ENCODE data around the gene DICER1. TPM values are rescaled to one million over a fixed set of nuclear protein-coding genes. Genes with fewer than 3 reads are reported as not detected.
"Not testable (repeated sequence)": the region's sequence is repeated elsewhere in the genome, so short reads cannot be mapped to it uniquely, and the experiment has no call there.

The DICER1 gene
- polyA plus RNA-seq (2013, experiment 1 of 2) = 75.9 TPM
- 77.6 TPM for polyA plus RNA-seq (2013, experiment 2 of 2)

GRCh38 chr14:95157327-95158189 is at the start of gene DICER1:
Gene DICER1 (minus strand): TSS chr14:95157529. CDS start chr14:95133458, 24,071 bp downstream.
- H3K36me3 ChIP-seq (replicated peaks in 1 of 2; ENCODE audit: control insufficient read depth in 2 of 2, insufficient read depth in 2 of 2, low read length in 2 of 2) = peaks cover 2 to 12% of the 10 kb centered on the region in 2 donors
- H2BK120ac ChIP-seq (ENCODE audit: low read depth, low read length) = no peak within 1 kb of the TSS
- H3K27me3 ChIP-seq (ENCODE audit: control insufficient read depth in 3 of 3, insufficient read depth in 3 of 3, low read depth in 1 of 3, low read length in 3 of 3) = no peaks in the 10 kb centered on the region
- H3K4me2 ChIP-seq (ENCODE audit: insufficient read depth, low read length, poor library complexity, severe bottlenecking) = peak within 1 kb of the TSS; percentile 90
- peaks cover 5 to 8% of the 10 kb centered on the region in 2 donors for H3K4me1 ChIP-seq (ENCODE audit: control insufficient read depth in 2 of 2, insufficient read depth in 1 of 2, low read depth in 1 of 2, low read length in 2 of 2)
- H3K9ac ChIP-seq (ENCODE audit: low read depth, low read length, poor library complexity) = peak within 1 kb of the TSS; percentile 94
- H2BK15ac ChIP-seq (ENCODE audit: low read length) = peak within 1 kb of the TSS; percentile 46
- peak within 1 kb of the TSS; percentile 95 for H3K23ac ChIP-seq (ENCODE audit: low read depth, low read length, poor library complexity)
- WGBS, 2 donors (ENCODE audit: extremely low coverage in 2 of 2, insufficient read length in 2 of 2, insufficient replicate concordance in 1 of 2) = no CpG with 5 or more reads among the region's 77 CpGs
- H3K79me1 ChIP-seq (ENCODE audit: low read depth, low read length) = peaks cover 3% of the 10 kb centered on the region
- H3K4ac ChIP-seq (ENCODE audit: low read length) = peak within 1 kb of the TSS; percentile 32
- H3K14ac ChIP-seq (ENCODE audit: low read length) = peak within 1 kb of the TSS; percentile 83
- H3K4me3 ChIP-seq (ENCODE audit: low read length in 2 of 2) = peak within 1 kb of the TSS; percentile 91 to 94
- H4K8ac ChIP-seq (ENCODE audit: low read depth, low read length) = no peak within 1 kb of the TSS
- H2BK5ac ChIP-seq (ENCODE audit: low read length) = peak within 1 kb of the TSS; percentile 92
- H4K91ac ChIP-seq (ENCODE audit: low read depth, low read length, poor library complexity) = no peak within 1 kb of the TSS
- peak within 1 kb of the TSS; percentile 98 for H3K18ac ChIP-seq (ENCODE audit: low read length)
- peak within 1 kb of the TSS; percentile 96 for H2AFZ ChIP-seq (ENCODE audit: low read length)
- peak; percentile 96 for DNase-seq (ENCODE audit: low spot score)
- H3K27ac ChIP-seq (replicated peaks; ENCODE audit: low read length) = peak within 1 kb of the TSS; percentile 72
- H2AK5ac ChIP-seq (ENCODE audit: low read depth, low read length) = peak within 1 kb of the TSS; percentile 76
- peaks cover 0 to 11% of the 10 kb centered on the region in 2 donors for H3K9me3 ChIP-seq (replicated peaks in 1 of 2; ENCODE audit: control insufficient read depth in 2 of 2, insufficient read depth in 1 of 2, low read depth in 1 of 2, low read length in 2 of 2)
- H2BK12ac ChIP-seq (ENCODE audit: low read length) = peak within 1 kb of the TSS; percentile 48

- Histone ChIP-seq H4K8ac (ENCODE audit: low read depth, low read length) (no peak overlapping the region), H3K9me3 (replicated peaks in 1 of 2; ENCODE audit: control insufficient read depth in 2 of 2, insufficient read depth in 1 of 2, low read depth in 1 of 2, low read length in 2 of 2) (peaks cover 0 to 11% of the 10 kb centered on the region in 2 donors), H3K4me3 (ENCODE audit: low read length in 2 of 2) (no peak overlapping the region), H2BK120ac (ENCODE audit: low read depth, low read length) (no peak overlapping the region), H3K23ac (ENCODE audit: low read depth, low read length, poor library complexity) (no peak overlapping the region), H3K36me3 (replicated peaks in 1 of 2; ENCODE audit: control insufficient read depth in 2 of 2, insufficient read depth in 2 of 2, low read length in 2 of 2) (peaks cover 0 to 6% of the 10 kb centered on the region in 2 donors), H3K4me1 (ENCODE audit: control insufficient read depth in 2 of 2, insufficient read depth in 1 of 2, low read depth in 1 of 2, low read length in 2 of 2) (no peaks in the 10 kb centered on the region), H2BK15ac (ENCODE audit: low read length) (no peak overlapping the region), H3K14ac (ENCODE audit: low read length) (no peak overlapping the region), H3K27ac (replicated peaks; ENCODE audit: low read length) (no peak overlapping the region), H4K91ac (ENCODE audit: low read depth, low read length, poor library complexity) (no peak overlapping the region), H3K9ac (ENCODE audit: low read depth, low read length, poor library complexity) (no peak overlapping the region), H3K79me1 (ENCODE audit: low read depth, low read length) (no peaks in the 10 kb centered on the region), H2AK5ac (ENCODE audit: low read depth, low read length) (no peak overlapping the region), H2BK5ac (ENCODE audit: low read length) (no peak overlapping the region), H2BK12ac (ENCODE audit: low read length) (no peak overlapping the region), H3K27me3 (ENCODE audit: control insufficient read depth in 3 of 3, insufficient read depth in 3 of 3, low read depth in 1 of 3, low read length in 3 of 3) (no peaks in the 10 kb centered on the region), H3K4me2 (ENCODE audit: insufficient read depth, low read length, poor library complexity, severe bottlenecking) (no peak overlapping the region), H3K4ac (ENCODE audit: low read length) (no peak overlapping the region), H2AFZ (ENCODE audit: low read length) (no peak overlapping the region), H3K18ac (ENCODE audit: low read length) (no peak overlapping the region)
- WGBS, 2 donors (ENCODE audit: extremely low coverage in 2 of 2, insufficient read length in 2 of 2, insufficient replicate concordance in 1 of 2) = no CpG with 5 or more reads among the region's 2 CpGs
- no peak for DNase-seq (ENCODE audit: low spot score)
Measured at GRCh38 chr14:95206534-95206933, 49.2 kb upstream of the DICER1 start.

- Histone ChIP-seq H3K23ac (ENCODE audit: low read depth, low read length, poor library complexity) (no peak overlapping the region), H3K79me1 (ENCODE audit: low read depth, low read length) (no peaks in the 10 kb centered on the region), H3K9me3 (replicated peaks in 1 of 2; ENCODE audit: control insufficient read depth in 2 of 2, insufficient read depth in 1 of 2, low read depth in 1 of 2, low read length in 2 of 2) (peaks cover 0 to 11% of the 10 kb centered on the region in 2 donors), H2AK5ac (ENCODE audit: low read depth, low read length) (no peak overlapping the region), H3K36me3 (replicated peaks in 1 of 2; ENCODE audit: control insufficient read depth in 2 of 2, insufficient read depth in 2 of 2, low read length in 2 of 2) (peaks cover 0 to 6% of the 10 kb centered on the region in 2 donors), H3K14ac (ENCODE audit: low read length) (no peak overlapping the region), H3K18ac (ENCODE audit: low read length) (no peak overlapping the region), H2BK12ac (ENCODE audit: low read length) (no peak overlapping the region), H3K27me3 (ENCODE audit: control insufficient read depth in 3 of 3, insufficient read depth in 3 of 3, low read depth in 1 of 3, low read length in 3 of 3) (no peaks in the 10 kb centered on the region), H2BK120ac (ENCODE audit: low read depth, low read length) (no peak overlapping the region), H2BK15ac (ENCODE audit: low read length) (no peak overlapping the region), H4K8ac (ENCODE audit: low read depth, low read length) (no peak overlapping the region), H3K4ac (ENCODE audit: low read length) (no peak overlapping the region), H4K91ac (ENCODE audit: low read depth, low read length, poor library complexity) (no peak overlapping the region), H3K27ac (replicated peaks; ENCODE audit: low read length) (no peak overlapping the region), H3K9ac (ENCODE audit: low read depth, low read length, poor library complexity) (no peak overlapping the region), H3K4me2 (ENCODE audit: insufficient read depth, low read length, poor library complexity, severe bottlenecking) (no peak overlapping the region), H2AFZ (ENCODE audit: low read length) (no peak overlapping the region), H2BK5ac (ENCODE audit: low read length) (no peak overlapping the region), H3K4me3 (ENCODE audit: low read length in 2 of 2) (no peak overlapping the region), H3K4me1 (ENCODE audit: control insufficient read depth in 2 of 2, insufficient read depth in 1 of 2, low read depth in 1 of 2, low read length in 2 of 2) (no peaks in the 10 kb centered on the region)
- no peak for DNase-seq (ENCODE audit: low spot score)
- WGBS, 2 donors (ENCODE audit: extremely low coverage in 2 of 2, insufficient read length in 2 of 2, insufficient replicate concordance in 1 of 2) = no CpG with 5 or more reads among the region's 2 CpGs
Measured at GRCh38 chr14:95204705-95205104, 47.4 kb upstream of the DICER1 start.

GRCh38 chr14:95201745-95202144 is 44.4 kb upstream of the DICER1 start:
- not testable (repeated sequence) for H3K4me1 ChIP-seq (ENCODE audit: control insufficient read depth in 2 of 2, insufficient read depth in 1 of 2, low read depth in 1 of 2, low read length in 2 of 2); H3K9ac ChIP-seq (ENCODE audit: low read depth, low read length, poor library complexity); H3K27me3 ChIP-seq (ENCODE audit: control insufficient read depth in 3 of 3, insufficient read depth in 3 of 3, low read depth in 1 of 3, low read length in 3 of 3); H2AFZ ChIP-seq (ENCODE audit: low read length); H2BK12ac ChIP-seq (ENCODE audit: low read length); H2AK5ac ChIP-seq (ENCODE audit: low read depth, low read length); H3K23ac ChIP-seq (ENCODE audit: low read depth, low read length, poor library complexity); H3K36me3 ChIP-seq (replicated peaks in 1 of 2; ENCODE audit: control insufficient read depth in 2 of 2, insufficient read depth in 2 of 2, low read length in 2 of 2); H3K4me2 ChIP-seq (ENCODE audit: insufficient read depth, low read length, poor library complexity, severe bottlenecking); H3K14ac ChIP-seq (ENCODE audit: low read length); H3K27ac ChIP-seq (replicated peaks; ENCODE audit: low read length); H2BK5ac ChIP-seq (ENCODE audit: low read length); H2BK120ac ChIP-seq (ENCODE audit: low read depth, low read length); H3K4me3 ChIP-seq (ENCODE audit: low read length in 2 of 2); H3K18ac ChIP-seq (ENCODE audit: low read length); H3K4ac ChIP-seq (ENCODE audit: low read length); DNase-seq (ENCODE audit: low spot score); H3K79me1 ChIP-seq (ENCODE audit: low read depth, low read length); H4K8ac ChIP-seq (ENCODE audit: low read depth, low read length); H4K91ac ChIP-seq (ENCODE audit: low read depth, low read length, poor library complexity); H2BK15ac ChIP-seq (ENCODE audit: low read length)
- no CpG with 5 or more reads among the region's 2 CpGs for WGBS, 2 donors (ENCODE audit: extremely low coverage in 2 of 2, insufficient read length in 2 of 2, insufficient replicate concordance in 1 of 2)
- H3K9me3 ChIP-seq (replicated peaks in 1 of 2; ENCODE audit: control insufficient read depth in 2 of 2, insufficient read depth in 1 of 2, low read depth in 1 of 2, low read length in 2 of 2) = peaks cover 0 to 11% of the 10 kb centered on the region in 2 donors

All from neuronal stem cell (in vitro differentiated cells).